ENCODE measurements around the gene OR5T1.

The OR5T1 gene

GRCh38 chr11:56273854-56274253, at the start of gene OR5T1:
OR5T1 (plus strand) TSS chr11:56274154; CDS start chr11:56275639, 1,485 bp downstream.
- no peak for DNase-seq

- DNase-seq = no peak
Observed at GRCh38 chr11:56234155-56234554, 39.8 kb upstream of the OR5T1 start, which contains the start of gene OR5T2. OR5T2 (minus strand) TSS chr11:56234255; CDS start chr11:56233062, 1,193 bp downstream.

- DNase-seq = no peak
Observed at GRCh38 chr11:56251954-56252353, 22.0 kb upstream of the OR5T1 start, which contains the start of gene OR5T3. OR5T3 (plus strand) TSS chr11:56252254; CDS start chr11:56252254, 0 bp downstream.

- no peak for DNase-seq
Observed at GRCh38 chr11:56271092-56271491, 2.9 kb upstream of the OR5T1 start.

GRCh38 chr11:56292154-56292553, 18.2 kb downstream of the OR5T1 start, which contains the start of gene OR8H1:
OR8H1 (minus strand) TSS chr11:56292254; CDS start chr11:56291062, 1,192 bp downstream.
- DNase-seq = no peak

- no peak for DNase-seq
Observed at GRCh38 chr11:56296898-56297297, 22.9 kb downstream of the OR5T1 start.

- DNase-seq = no peak
Observed at GRCh38 chr11:56307836-56308235, 33.9 kb downstream of the OR5T1 start.

GRCh38 chr11:56314844-56315243, 40.9 kb downstream of the OR5T1 start, which contains the start of gene OR8K3:
OR8K3 (plus strand) TSS chr11:56315144; CDS start chr11:56318307, 3,163 bp downstream.
- DNase-seq = no peak

Measured in stimulated activated CD4-positive, alpha-beta T cell treated with anti-CD3 and anti-CD28 coated beads, Interleukin-1b, Interleukin-23, amount 100 ng/mL, for 48 hours (primary cell).